Panc1 (cell line): ENCODE data around the gene CLIC1.

ENCODE experiments used
- CTCF ChIP-seq: fragments of 450-650 bp; IDR thresholded peaks from 2 replicates; pipeline ENCODE4 v1.5.1; 2017; ENCODE audit warnings: mild to moderate bottlenecking
- POLR2AphosphoS5 ChIP-seq: IDR thresholded peaks from 2 replicates; pipeline ENCODE4 v1.6.1; 2012; ENCODE audit warnings: mild to moderate bottlenecking, low read depth, low read length, moderate library complexity
- REST ChIP-seq, 2 experiments: IDR thresholded peaks; 2 replicates each; pipeline ENCODE4 v1.6.1; 2011 to 2012; ENCODE audit warnings: low read depth in 2 of 2, control low read depth in 1 of 2, low read length in 1 of 2, mild to moderate bottlenecking in 1 of 2, moderate library complexity in 1 of 2; ENCODE audit not compliant: insufficient read depth in 1 of 2

- no peak for TF ChIP-seq POLR2AphosphoS5
- TF ChIP-seq CTCF, result no peak
- TF ChIP-seq REST (IDR thresholded peaks at IDR 0.05; ENCODE audit: insufficient read depth in 1 of 2, low read depth in 2 of 2, low read length in 1 of 2), result no peak
Observed at GRCh38 chr6:31749301-31750036, 13.1 kb upstream of the CLIC1 start.
